ENCODE data around the gene BTRC. TPM values are rescaled to one million over a fixed set of nuclear protein-coding genes. Genes with fewer than 3 reads are reported as not detected.

BTRC gene
- total RNA-seq, 1 donor from 2014 or later, result 28.6 TPM

DNA sequence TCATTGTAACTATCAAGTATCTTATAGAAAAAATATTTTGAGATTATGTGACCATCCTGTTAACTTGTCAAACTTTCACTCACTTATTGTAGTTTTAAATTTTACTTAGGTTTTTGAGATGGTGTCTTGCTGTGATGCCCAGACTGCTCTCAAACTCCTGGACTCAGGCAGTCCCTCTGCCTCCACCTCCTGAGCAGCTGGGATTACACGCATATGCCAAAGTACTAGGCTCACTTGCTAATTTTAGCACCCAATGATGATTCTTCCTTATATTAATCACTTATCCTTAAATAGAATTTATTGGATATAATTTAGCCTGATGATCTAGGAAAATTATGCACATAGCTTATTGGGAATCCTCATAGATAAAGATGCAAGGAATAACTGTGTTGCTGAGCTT lies 104.9 kb downstream of the BTRC start:
- H3K4me3 Mint-ChIP-seq (ENCODE audit: unreplicated experiment), result no peak overlapping the region
- no peaks in the 10 kb centered on the region for H3K27me3 Mint-ChIP-seq (ENCODE audit: low read depth)
- no peak for DNase-seq (ENCODE audit: low spot score)
- peaks cover 5% of the 10 kb centered on the region for H3K4me1 Mint-ChIP-seq (ENCODE audit: low read depth)
- no peaks in the 10 kb centered on the region for H3K36me3 Mint-ChIP-seq (ENCODE audit: low read depth)
- no peak overlapping the region for H3K27ac Mint-ChIP-seq (ENCODE audit: unreplicated experiment)
- H3K9me3 Mint-ChIP-seq (ENCODE audit: low read depth), result no peaks in the 10 kb centered on the region
- TF ChIP-seq, protein P1, sequence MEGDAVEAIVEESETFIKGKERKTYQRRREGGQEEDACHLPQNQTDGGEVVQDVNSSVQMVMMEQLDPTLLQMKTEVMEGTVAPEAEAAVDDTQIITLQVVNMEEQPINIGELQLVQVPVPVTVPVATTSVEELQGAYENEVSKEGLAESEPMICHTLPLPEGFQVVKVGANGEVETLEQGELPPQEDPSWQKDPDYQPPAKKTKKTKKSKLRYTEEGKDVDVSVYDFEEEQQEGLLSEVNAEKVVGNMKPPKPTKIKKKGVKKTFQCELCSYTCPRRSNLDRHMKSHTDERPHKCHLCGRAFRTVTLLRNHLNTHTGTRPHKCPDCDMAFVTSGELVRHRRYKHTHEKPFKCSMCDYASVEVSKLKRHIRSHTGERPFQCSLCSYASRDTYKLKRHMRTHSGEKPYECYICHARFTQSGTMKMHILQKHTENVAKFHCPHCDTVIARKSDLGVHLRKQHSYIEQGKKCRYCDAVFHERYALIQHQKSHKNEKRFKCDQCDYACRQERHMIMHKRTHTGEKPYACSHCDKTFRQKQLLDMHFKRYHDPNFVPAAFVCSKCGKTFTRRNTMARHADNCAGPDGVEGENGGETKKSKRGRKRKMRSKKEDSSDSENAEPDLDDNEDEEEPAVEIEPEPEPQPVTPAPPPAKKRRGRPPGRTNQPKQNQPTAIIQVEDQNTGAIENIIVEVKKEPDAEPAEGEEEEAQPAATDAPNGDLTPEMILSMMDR (IDR thresholded peaks at IDR 0.05), result no peak

DNA sequence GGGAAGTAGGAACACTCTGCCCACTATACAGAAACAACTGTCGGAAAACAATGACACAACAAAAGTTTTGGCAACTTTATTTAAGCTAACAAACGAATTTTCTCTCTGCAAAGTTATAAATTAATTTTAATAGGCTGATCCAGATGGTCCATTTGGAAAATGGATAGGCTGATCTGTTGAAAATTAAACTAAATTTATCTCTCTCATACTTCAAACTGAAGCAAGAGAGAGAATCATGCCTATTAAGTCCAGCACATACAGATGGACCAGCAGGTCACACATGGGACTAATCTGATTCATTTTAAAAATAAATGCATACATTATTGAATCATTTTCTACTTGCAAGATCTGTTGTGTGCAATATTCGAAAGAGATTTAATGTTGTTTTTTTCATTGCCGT lies 110.1 kb downstream of the BTRC start:
- Mint-ChIP-seq H3K4me3 (ENCODE audit: unreplicated experiment) (no peak overlapping the region), H3K36me3 (ENCODE audit: low read depth) (no peaks in the 10 kb centered on the region)

DNA sequence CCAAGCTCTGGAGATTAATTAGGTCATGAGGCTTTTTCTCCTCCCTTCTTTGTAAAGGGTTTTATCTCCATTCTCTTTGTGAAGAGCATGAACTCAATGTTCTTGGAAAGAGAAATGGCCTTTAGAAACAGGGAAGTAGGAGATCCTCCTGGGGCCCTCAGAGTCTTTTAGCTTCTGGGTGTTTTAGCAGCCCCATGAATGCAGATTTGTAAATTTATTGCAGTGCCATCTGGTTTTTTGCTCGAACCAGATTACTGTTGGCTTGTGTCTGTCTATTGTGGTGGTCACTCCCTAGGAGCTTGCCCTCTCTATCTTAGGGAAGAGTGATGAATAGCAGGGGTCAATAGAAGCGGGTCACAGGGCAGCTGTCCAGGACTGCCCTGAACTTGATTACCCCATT lies 110.6 kb downstream of the BTRC start:
- H3K4me1 Mint-ChIP-seq (ENCODE audit: low read depth), result peaks cover 22% of the 10 kb centered on the region
- H3K9me3 Mint-ChIP-seq (ENCODE audit: low read depth), result no peaks in the 10 kb centered on the region
- TF ChIP-seq, protein P1 (IDR thresholded peaks at IDR 0.05), result no peak
- DNase-seq (ENCODE audit: low spot score), result no peak
- H3K4me3 Mint-ChIP-seq (ENCODE audit: unreplicated experiment), result no peak overlapping the region
- no peaks in the 10 kb centered on the region for H3K36me3 Mint-ChIP-seq (ENCODE audit: low read depth)
- H3K27ac Mint-ChIP-seq (ENCODE audit: unreplicated experiment), result no peak overlapping the region
- no peaks in the 10 kb centered on the region for H3K27me3 Mint-ChIP-seq (ENCODE audit: low read depth)

More for the DNA sequence above, 110.1 kb downstream of the BTRC start:
- no peaks in the 10 kb centered on the region for H3K27me3 Mint-ChIP-seq (ENCODE audit: low read depth)
- no peak for DNase-seq (ENCODE audit: low spot score)
- H3K4me1 Mint-ChIP-seq (ENCODE audit: low read depth), result peaks cover 22% of the 10 kb centered on the region
- H3K27ac Mint-ChIP-seq (ENCODE audit: unreplicated experiment), result no peak overlapping the region
- no peaks in the 10 kb centered on the region for H3K9me3 Mint-ChIP-seq (ENCODE audit: low read depth)
- TF ChIP-seq, protein P1 (IDR thresholded peaks at IDR 0.05), result no peak

DNA sequence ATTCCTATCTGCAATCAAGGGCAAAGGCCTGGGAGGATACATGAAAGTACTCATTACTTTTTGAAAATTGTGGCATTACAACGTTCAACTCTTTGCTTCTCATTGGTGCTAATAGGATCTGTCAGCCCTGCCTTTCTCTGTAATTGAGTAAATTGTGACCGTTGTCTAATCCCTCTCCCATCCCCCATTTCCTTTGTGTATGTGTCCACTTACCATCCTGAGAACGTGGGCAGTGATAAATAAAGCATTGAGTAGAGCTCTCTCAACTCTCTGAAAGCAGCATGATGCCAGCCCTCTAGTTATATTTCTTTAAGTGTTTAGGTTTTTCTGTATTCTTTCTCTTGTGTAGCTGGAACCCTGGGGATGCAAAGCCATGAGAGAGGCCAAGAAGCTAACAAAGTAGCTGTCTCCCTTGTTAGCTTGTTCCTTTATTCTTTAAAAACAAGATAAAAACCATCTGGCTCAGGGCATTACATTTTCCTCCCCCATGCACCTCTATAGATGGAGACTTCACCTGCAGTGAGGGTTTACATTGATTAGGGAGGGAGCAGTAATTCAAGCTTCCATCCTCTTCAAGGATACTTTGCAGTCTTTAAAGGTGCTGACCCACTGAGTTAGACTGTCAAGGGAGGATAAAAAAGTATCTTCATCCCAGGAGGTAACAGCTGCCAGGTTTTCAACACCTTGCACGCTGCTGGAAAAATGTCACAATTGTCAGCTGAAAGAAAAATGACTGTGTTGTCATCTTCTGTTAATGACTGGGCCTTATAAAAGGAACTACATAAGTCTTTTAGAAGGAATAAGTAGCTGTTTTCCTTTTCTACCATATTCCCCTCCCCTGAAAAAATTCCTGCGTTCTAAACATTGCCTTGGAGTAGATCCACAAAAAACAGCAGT lies 112.3 kb downstream of the BTRC start:
- no peaks in the 10 kb centered on the region for H3K36me3 Mint-ChIP-seq (ENCODE audit: low read depth)
- H3K4me1 Mint-ChIP-seq (ENCODE audit: low read depth), result peaks cover 19% of the 10 kb centered on the region
- no peak overlapping the region for H3K27ac Mint-ChIP-seq (ENCODE audit: unreplicated experiment)
- DNase-seq (ENCODE audit: low spot score), result no peak
- H3K27me3 Mint-ChIP-seq (ENCODE audit: low read depth), result no peaks in the 10 kb centered on the region
- TF ChIP-seq, protein P1 (IDR thresholded peaks at IDR 0.05), result no peak
- H3K9me3 Mint-ChIP-seq (ENCODE audit: low read depth), result no peaks in the 10 kb centered on the region
- H3K4me3 Mint-ChIP-seq (ENCODE audit: unreplicated experiment), result no peak overlapping the region

DNA sequence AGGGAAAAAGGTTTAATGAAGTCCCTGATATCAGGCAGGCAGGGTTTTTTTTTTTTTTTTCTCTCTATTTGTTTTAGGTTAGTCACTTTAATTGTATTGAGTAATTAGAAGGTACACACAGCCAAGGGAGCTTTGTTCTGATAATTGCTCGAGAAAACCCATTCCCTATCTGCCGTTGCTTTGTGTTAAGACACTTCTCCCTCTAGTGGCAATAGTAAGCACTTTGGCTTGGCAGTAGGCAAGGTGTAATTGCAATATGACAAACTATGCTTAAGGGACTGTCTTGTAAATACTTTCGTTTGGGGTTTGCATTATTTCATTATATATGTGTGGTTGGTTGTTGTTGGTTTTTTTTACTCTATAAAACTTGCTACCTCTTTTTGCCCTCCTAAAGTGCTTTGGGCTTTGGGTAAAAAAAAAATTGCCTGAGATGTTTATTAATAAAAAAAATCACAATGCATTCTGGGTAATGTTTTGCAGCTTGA lies 113.4 kb downstream of the BTRC start:
- Mint-ChIP-seq H3K9me3 (ENCODE audit: low read depth) (no peaks in the 10 kb centered on the region), H3K4me1 (ENCODE audit: low read depth) (peaks cover 16% of the 10 kb centered on the region), H3K4me3 (ENCODE audit: unreplicated experiment) (no peak overlapping the region), H3K36me3 (ENCODE audit: low read depth) (no peaks in the 10 kb centered on the region), H3K27me3 (ENCODE audit: low read depth) (no peaks in the 10 kb centered on the region), H3K27ac (ENCODE audit: unreplicated experiment) (no peak overlapping the region)
- TF ChIP-seq, protein P1 (IDR thresholded peaks at IDR 0.05), result peak; percentile 92
- DNase-seq (ENCODE audit: low spot score), result no peak

Data from chondrocyte (in vitro differentiated cells).